HG02759 (cell line): ENCODE measurements around the gene FIBCD1.

Source experiments
- ATAC-seq: cut with Tn5 transposase; IDR thresholded peaks from one replicate; pipeline ENCODE4 v1.9.1; 2021; ENCODE audit warnings: mild to moderate bottlenecking, moderate library complexity; ENCODE audit not compliant: unreplicated experiment

Gene FIBCD1

GRCh38 chr9:130884111-130884531, 54.9 kb downstream of the FIBCD1 start:
- ATAC-seq: no peak

- ATAC-seq: no peak
These were observed 55.6 kb downstream of the FIBCD1 start for GRCh38 chr9:130883479-130883878.

GRCh38 chr9:130882696-130883225, 56.3 kb downstream of the FIBCD1 start:
- no peak for ATAC-seq

- no peak for ATAC-seq
These were observed 57.5 kb downstream of the FIBCD1 start for GRCh38 chr9:130881516-130881915.

GRCh38 chr9:130880599-130881220, 58.3 kb downstream of the FIBCD1 start:
- ATAC-seq: no peak

- ATAC-seq: no peak
These were observed 59.1 kb downstream of the FIBCD1 start for GRCh38 chr9:130879863-130880411.

GRCh38 chr9:130878295-130878694, 60.8 kb downstream of the FIBCD1 start:
- ATAC-seq: no peak

GRCh38 chr9:130877300-130877699, 61.7 kb downstream of the FIBCD1 start:
- no peak for ATAC-seq

GRCh38 chr9:130874783-130875182, 64.3 kb downstream of the FIBCD1 start:
- no peak for ATAC-seq

GRCh38 chr9:130873966-130874365, 65.1 kb downstream of the FIBCD1 start:
- no peak for ATAC-seq

GRCh38 chr9:130872912-130873503, 66.0 kb downstream of the FIBCD1 start:
- ATAC-seq: no peak

- no peak for ATAC-seq
These were observed 66.5 kb downstream of the FIBCD1 start for GRCh38 chr9:130872508-130872907.

- ATAC-seq: no peak
These were observed 67.0 kb downstream of the FIBCD1 start for GRCh38 chr9:130872093-130872492.

- ATAC-seq: no peak
These were observed 67.5 kb downstream of the FIBCD1 start for GRCh38 chr9:130871395-130872062.

- no peak for ATAC-seq
These were observed 68.3 kb downstream of the FIBCD1 start for GRCh38 chr9:130870491-130871381.

GRCh38 chr9:130869250-130869649, 69.8 kb downstream of the FIBCD1 start:
- no peak for ATAC-seq

GRCh38 chr9:130868230-130868629, 70.8 kb downstream of the FIBCD1 start:
- ATAC-seq: no peak

- ATAC-seq: no peak
These were observed 71.5 kb downstream of the FIBCD1 start for GRCh38 chr9:130867556-130867955.

- ATAC-seq: no peak
These were observed 72.5 kb downstream of the FIBCD1 start for GRCh38 chr9:130866474-130866965.

- ATAC-seq: no peak
These were observed 73.1 kb downstream of the FIBCD1 start for GRCh38 chr9:130865921-130866320.

- no peak for ATAC-seq
These were observed 74.5 kb downstream of the FIBCD1 start for GRCh38 chr9:130864541-130864940.
